PFSK-1 (cell line): Measurements from ENCODE around the gene PPFIBP2.

Source experiments
- POLR2AphosphoS5 ChIP-seq: IDR thresholded peaks from 2 replicates; pipeline ENCODE4 v1.6.1; 2012; ENCODE audit warnings: low read depth, mild to moderate bottlenecking, control low read depth, low read length, moderate library complexity
- TAF1 ChIP-seq: IDR thresholded peaks from 2 replicates; pipeline ENCODE4 v1.6.1; 2012; ENCODE audit warnings: low read length, control low read depth, borderline replicate concordance; ENCODE audit not compliant: insufficient read depth
- TF ChIP-seq, protein P1 (sequence below), 2 experiments: IDR thresholded peaks; 2 replicates each; pipeline versions ENCODE4 v1.6.1 to v1.8.0; 2011 to 2012; ENCODE audit warnings: low read depth in 2 of 2, low read length in 2 of 2, control low read depth in 1 of 2, inconsistent platforms in 1 of 2, mild to moderate bottlenecking in 1 of 2, moderate library complexity in 1 of 2; ENCODE audit not compliant: insufficient read depth in 1 of 2

DNA sequence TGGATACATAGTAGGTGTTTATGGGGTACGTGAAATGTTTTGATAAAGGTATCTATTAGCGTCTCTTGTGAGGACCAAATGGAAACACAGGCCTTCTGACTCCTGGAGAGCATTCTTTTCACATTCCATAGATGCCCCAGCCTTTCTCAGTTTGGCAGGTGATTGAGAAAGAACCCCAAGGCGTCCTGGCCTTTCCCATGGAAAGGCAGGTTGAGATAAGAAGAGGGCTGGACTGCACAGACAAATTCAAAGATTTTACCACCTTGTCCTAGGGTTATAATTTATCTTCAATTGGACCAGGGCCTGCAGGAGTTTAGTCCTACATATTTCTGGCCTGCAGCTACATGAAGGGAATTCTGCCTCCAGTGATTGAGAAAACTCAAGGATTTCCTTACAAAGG lies 29.2 kb upstream of the PPFIBP2 start:
- TF ChIP-seq POLR2AphosphoS5 (no peak), TAF1 (no peak)
- TF ChIP-seq, protein P1, sequence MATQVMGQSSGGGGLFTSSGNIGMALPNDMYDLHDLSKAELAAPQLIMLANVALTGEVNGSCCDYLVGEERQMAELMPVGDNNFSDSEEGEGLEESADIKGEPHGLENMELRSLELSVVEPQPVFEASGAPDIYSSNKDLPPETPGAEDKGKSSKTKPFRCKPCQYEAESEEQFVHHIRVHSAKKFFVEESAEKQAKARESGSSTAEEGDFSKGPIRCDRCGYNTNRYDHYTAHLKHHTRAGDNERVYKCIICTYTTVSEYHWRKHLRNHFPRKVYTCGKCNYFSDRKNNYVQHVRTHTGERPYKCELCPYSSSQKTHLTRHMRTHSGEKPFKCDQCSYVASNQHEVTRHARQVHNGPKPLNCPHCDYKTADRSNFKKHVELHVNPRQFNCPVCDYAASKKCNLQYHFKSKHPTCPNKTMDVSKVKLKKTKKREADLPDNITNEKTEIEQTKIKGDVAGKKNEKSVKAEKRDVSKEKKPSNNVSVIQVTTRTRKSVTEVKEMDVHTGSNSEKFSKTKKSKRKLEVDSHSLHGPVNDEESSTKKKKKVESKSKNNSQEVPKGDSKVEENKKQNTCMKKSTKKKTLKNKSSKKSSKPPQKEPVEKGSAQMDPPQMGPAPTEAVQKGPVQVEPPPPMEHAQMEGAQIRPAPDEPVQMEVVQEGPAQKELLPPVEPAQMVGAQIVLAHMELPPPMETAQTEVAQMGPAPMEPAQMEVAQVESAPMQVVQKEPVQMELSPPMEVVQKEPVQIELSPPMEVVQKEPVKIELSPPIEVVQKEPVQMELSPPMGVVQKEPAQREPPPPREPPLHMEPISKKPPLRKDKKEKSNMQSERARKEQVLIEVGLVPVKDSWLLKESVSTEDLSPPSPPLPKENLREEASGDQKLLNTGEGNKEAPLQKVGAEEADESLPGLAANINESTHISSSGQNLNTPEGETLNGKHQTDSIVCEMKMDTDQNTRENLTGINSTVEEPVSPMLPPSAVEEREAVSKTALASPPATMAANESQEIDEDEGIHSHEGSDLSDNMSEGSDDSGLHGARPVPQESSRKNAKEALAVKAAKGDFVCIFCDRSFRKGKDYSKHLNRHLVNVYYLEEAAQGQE (IDR thresholded peaks at IDR 0.05; ENCODE audit: insufficient read depth in 1 of 2, low read depth in 2 of 2, low read length in 2 of 2): no peak
